ENCODE data around the gene CAMKK1. TPM values are rescaled to one million over a fixed set of nuclear protein-coding genes. Genes with fewer than 3 reads are reported as not detected.

CAMKK1 gene
- total and polyA plus RNA-seq, 9 of the 15 experiments (the other 6 are each of a cell fraction or from before 2014, with no cell fraction given): 0.34 to 7.5 (median 4.9) TPM

DNA sequence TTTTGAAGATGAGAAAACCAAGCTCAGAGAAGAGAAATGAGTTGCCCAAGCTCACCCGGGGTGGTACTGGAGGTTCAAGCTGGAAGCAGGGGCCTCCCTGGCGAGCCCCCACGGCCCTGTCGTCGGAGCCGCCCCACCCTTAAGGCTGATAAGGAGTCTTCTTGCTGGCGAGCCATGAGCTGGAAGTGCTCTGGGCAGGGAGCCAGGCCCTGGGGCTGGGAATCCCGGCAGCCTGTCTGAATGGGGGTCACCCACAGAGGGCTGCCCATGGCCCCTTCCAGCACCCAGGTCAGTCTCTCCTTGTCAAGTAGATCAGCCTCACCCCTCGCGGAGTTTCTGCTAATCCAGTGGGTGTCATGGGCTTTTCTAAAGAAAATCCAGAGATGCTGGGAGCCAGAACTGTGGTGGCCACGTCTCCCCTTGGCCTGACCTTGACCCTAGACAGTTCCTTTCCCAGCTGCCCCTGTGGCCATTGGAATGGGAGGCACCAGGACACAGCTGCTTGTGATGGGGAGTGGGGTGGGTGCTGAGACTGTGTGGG is 24.6 kb upstream of the CAMKK1 start (continued):
- TF ChIP-seq NR2C2 (CRISPR knock-in tag; IDR thresholded peaks at IDR 0.05) (no peak), NR2C2 (tag; IDR thresholded peaks at IDR 0.05) (peak; percentile 52), HDAC8 (tag; IDR thresholded peaks at IDR 0.05) (no peak), THAP7 (CRISPR knock-in tag; IDR thresholded peaks at IDR 0.05) (no peak), HNRNPH1 (optimal IDR thresholded peaks at IDR 0.05; ENCODE audit: low read depth, low read length) (no peak), CTBP1 (IDR thresholded peaks at IDR 0.05; ENCODE audit: borderline replicate concordance) (peak; percentile 18; the same call in 1 of the 2 replicates), ARID3A (IDR thresholded peaks at IDR 0.05; ENCODE audit: borderline replicate concordance, low read depth, low read length) (no peak), SMARCA4 (IDR thresholded peaks at IDR 0.05) (peak; percentile 52; the same call in 1 of the 2 replicates), ZBED1 (IDR thresholded peaks at IDR 0.05) (no peak), FOXM1 (IDR thresholded peaks at IDR 0.05; ENCODE audit: low read depth) (no peak), FOXM1 (CRISPR knock-in tag; IDR thresholded peaks at IDR 0.05; ENCODE audit: low read depth) (no peak), SUPT5H (IDR thresholded peaks at IDR 0.05) (no peak), SMAD2 (IDR thresholded peaks at IDR 0.05; ENCODE audit: low read depth, low read length) (no peak), YBX1 (IDR thresholded peaks at IDR 0.05) (no peak), MTA2 (IDR thresholded peaks at IDR 0.05; ENCODE audit: low read depth) (no peak), ARNT (IDR thresholded peaks at IDR 0.05) (no peak), IFI16 (CRISPR knock-in tag; IDR thresholded peaks at IDR 0.05) (no peak), ZNF583 (CRISPR knock-in tag; IDR thresholded peaks at IDR 0.05) (no peak), CXXC5 (CRISPR knock-in tag; IDR thresholded peaks at IDR 0.05) (peak; percentile 59), RBFOX2 (IDR thresholded peaks at IDR 0.05; ENCODE audit: low read depth, low read length) (peak; percentile 66)
- TF ChIP-seq, protein P1, sequence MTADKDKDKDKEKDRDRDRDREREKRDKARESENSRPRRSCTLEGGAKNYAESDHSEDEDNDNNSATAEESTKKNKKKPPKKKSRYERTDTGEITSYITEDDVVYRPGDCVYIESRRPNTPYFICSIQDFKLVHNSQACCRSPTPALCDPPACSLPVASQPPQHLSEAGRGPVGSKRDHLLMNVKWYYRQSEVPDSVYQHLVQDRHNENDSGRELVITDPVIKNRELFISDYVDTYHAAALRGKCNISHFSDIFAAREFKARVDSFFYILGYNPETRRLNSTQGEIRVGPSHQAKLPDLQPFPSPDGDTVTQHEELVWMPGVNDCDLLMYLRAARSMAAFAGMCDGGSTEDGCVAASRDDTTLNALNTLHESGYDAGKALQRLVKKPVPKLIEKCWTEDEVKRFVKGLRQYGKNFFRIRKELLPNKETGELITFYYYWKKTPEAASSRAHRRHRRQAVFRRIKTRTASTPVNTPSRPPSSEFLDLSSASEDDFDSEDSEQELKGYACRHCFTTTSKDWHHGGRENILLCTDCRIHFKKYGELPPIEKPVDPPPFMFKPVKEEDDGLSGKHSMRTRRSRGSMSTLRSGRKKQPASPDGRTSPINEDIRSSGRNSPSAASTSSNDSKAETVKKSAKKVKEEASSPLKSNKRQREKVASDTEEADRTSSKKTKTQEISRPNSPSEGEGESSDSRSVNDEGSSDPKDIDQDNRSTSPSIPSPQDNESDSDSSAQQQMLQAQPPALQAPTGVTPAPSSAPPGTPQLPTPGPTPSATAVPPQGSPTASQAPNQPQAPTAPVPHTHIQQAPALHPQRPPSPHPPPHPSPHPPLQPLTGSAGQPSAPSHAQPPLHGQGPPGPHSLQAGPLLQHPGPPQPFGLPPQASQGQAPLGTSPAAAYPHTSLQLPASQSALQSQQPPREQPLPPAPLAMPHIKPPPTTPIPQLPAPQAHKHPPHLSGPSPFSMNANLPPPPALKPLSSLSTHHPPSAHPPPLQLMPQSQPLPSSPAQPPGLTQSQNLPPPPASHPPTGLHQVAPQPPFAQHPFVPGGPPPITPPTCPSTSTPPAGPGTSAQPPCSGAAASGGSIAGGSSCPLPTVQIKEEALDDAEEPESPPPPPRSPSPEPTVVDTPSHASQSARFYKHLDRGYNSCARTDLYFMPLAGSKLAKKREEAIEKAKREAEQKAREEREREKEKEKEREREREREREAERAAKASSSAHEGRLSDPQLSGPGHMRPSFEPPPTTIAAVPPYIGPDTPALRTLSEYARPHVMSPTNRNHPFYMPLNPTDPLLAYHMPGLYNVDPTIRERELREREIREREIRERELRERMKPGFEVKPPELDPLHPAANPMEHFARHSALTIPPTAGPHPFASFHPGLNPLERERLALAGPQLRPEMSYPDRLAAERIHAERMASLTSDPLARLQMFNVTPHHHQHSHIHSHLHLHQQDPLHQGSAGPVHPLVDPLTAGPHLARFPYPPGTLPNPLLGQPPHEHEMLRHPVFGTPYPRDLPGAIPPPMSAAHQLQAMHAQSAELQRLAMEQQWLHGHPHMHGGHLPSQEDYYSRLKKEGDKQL (CRISPR knock-in tag; IDR thresholded peaks at IDR 0.05; ENCODE audit: borderline replicate concordance): no peak
- TF ChIP-seq, protein P2, sequence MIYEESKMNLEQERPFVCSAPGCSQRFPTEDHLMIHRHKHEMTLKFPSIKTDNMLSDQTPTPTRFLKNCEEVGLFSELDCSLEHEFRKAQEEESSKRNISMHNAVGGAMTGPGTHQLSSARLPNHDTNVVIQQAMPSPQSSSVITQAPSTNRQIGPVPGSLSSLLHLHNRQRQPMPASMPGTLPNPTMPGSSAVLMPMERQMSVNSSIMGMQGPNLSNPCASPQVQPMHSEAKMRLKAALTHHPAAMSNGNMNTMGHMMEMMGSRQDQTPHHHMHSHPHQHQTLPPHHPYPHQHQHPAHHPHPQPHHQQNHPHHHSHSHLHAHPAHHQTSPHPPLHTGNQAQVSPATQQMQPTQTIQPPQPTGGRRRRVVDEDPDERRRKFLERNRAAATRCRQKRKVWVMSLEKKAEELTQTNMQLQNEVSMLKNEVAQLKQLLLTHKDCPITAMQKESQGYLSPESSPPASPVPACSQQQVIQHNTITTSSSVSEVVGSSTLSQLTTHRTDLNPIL (CRISPR knock-in tag; IDR thresholded peaks at IDR 0.05): no peak
